HuH-7 (cell line): ENCODE results near the gene SATL1.
"Not testable (repeated sequence)": the region's sequence is repeated elsewhere in the genome, so short reads cannot be mapped to it uniquely, and the experiment has no call there.

Experiments
- DNase-seq: peaks from one replicate; pipeline ENCODE4 v3.0.0; 2011; ENCODE audit warnings: low spot score

Gene SATL1

DNA sequence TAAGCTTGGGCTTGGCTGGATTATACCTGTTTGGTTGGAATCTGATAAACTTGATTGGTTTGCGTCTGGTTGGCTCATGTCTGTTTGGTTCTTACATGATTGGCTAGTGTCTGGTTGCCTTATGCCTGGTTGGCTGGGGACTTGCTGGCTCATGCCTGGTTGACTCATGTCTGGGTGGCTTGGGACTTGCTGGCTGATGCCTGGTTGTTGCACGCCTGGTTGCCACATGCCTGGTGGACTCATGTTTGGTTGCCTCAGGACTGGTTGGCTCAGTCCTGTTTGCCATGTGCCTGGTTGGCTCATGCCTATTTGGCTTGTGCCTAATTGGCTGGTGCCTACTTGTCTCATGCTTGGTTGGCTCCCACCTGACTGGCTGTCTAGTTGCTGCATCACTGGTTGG is 135.4 kb downstream of the SATL1 start:
- DNase-seq: no peak

DNA sequence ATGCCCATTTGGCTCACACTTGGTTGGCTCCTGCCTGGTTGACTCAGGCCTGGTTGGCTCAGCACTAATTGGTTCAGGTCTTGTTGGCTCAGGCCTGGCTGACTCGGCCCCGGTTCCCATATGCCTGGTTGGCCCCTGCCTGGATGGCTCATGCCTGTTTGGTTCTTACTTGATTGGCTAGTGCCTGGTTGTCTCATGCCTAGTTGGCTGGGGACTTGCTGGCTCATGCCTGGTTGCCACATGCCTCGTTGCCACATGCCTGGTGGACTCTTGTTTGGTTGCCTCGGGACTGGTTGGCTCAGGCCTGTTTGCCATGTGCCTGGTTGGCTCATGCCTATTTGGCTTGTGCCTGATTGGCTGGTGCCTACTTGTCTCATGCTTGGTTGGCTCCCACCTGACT is 136.2 kb downstream of the SATL1 start:
- DNase-seq: no peak

DNA sequence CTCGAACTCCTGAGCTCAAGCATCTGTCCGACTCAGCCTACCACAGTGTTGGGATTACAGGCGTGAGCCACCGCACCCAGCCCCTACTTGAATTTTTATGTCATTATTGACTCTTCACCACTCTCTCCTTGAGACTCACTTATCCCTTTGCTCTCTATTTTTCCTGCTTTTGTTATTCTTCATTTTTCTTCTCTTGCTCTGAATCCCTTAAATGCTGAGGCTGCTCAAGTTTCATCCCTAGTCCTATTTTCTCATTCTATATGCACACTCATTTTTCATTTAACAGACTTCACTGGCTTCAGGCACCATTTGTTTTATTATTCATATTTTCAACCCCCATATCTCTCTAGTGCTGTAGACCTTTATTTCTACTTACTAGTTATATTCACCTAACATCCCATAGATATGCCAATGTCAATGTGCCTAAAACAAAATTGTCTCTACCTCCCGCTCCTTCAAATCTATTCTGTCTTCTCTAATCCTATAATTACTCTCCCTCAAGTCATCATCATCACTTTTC is 154.2 kb downstream of the SATL1 start:
- DNase-seq: no peak

DNA sequence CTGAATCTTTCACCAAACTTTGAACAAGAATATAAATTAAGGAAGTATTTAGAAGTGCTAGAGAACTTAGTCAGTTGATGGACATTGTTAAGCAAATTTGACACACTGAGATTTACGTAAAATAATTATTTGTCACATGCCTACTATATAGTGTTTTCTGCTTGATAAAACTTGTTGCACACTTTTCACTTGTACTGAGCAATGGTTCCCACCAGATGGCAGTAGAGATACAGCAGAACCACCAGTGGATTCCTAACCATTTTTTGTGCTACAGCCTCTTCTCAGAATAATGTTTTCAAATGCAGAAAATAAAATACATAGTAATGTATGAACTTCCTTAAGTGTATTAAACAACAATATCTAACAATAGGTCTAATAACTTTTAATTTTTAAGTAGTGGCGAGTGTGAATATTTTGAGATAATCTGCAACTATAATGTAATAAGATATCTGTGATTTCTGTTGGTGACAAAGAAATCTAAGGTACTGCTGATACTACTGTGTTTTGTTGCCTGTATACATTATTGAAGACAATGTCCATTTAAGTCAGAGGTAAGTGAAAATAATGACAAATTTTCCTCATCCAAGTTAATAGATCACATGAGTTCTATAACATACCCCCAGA is 158.7 kb downstream of the SATL1 start:
- DNase-seq: no peak

DNA sequence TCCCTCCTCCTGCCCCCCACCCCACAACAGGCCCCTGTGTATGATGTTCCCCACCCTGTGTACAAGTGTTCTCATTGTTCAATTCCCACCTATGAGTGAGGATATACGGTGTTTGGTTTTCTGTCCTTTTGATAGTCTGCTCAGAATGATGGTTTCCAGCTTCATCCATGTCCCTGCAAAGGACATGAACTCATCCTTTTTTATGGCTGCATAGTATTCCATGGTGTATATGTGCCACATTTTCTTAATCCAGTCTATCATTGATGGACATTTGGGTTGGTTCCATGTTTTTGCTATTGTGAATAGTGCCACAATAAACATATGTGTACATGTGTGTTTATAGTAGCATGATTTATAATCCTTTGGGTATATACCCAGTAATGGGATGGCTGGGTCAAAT is 166.3 kb downstream of the SATL1 start:
- DNase-seq: not testable (repeated sequence)

DNA sequence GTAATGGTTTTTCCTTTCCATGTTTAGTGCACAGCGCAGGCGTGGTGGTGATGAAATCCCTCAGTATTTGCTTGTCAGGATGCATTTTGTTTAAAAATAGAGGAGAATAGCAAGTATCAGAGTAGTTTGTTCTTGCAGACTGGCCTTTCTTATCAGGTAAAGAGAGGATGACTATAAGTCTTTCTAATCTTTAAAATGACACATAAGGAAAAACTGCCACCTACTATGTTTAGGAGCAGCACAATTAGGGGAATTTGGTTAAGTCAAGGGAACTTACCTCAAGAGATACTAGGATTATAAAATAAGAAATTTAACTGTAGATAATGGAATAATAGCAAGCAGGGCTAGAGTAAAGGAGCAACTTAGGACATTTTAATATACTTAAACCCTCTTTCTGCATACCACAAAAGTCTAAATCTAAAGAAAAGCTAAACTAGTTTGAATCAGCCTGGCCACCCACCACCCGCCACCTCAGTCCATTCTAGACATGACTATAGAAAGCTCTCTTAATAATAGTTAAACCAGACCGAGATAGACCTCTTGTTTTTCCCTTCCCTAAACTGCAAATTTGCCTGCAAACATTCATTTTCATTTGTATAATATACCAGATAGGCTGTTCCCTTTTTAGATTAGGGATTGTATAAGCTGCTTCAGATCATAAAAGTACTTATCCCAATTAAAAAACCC is 177.9 kb downstream of the SATL1 start:
- DNase-seq: no peak

DNA sequence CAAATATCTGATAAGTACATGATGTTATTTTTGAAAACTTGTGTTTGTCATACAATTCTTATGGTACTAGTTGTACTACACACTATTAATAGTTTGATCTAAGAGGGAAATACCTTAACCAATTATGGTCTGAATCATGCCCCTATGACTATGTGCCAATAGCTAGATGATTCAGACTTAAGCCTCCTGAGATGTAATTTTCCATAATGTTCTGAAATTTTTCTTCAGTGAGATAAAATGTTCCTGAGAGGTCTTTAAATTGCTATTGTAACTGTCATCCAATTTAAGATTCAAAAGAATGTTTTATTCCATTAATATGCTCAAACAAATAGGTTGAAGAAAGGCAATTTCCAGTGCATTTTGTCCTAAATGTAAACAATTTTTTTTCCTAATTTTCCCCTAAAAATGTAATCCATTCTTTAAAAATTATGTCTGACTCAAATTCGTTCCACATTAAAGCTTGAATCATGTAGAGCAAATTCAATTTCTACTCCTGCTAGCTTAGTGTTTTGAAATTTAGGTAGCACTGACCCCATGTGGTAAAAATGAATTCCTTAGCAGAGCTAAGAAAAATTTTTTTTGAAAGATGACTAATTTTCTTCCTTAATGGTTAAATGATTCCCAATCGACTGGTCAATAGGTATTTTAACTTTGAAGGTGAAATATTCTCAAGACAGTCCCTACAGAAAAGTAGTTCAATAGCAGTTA is 190.8 kb downstream of the SATL1 start:
- DNase-seq: no peak

DNA sequence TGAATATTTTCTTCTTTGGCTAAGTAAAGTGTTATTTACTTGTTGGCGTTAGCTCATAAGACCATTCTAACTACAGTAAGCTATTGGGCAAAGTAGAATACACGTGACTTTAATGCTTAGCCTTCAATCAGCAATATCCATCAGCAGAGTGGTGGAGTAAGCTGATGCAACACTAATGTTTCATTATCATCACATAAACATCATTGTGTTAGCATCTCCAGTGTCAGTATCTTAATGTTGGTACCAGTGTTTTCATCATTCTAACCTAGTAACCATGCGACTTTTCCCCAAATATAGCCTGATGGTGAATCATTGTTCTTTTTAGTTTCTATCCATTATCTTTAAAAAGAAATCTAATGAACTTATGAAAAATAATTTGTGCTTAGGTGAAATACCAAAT is 191.4 kb downstream of the SATL1 start:
- no peak for DNase-seq

DNA sequence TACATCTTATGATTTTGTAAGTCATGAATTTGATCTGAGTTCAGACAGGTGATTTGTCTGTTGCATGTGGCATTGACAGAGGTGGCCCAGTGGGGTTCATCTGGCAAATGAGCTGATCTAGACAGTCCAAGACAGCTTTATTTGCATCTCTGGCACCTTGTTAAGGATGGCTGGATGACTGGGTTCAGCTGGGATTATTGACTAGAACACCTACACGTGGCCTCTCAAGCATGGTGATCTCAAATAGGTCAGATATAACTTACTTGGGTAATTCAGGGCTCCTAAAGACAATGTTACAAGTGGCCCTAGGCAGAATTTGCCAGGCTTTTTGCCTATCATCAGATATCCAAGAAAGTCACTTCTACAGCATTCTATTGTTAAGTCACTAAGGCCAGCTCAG is 192.0 kb downstream of the SATL1 start:
- no peak for DNase-seq
